ENCODE measurements around the gene NOC4L.

NOC4L gene

DNA sequence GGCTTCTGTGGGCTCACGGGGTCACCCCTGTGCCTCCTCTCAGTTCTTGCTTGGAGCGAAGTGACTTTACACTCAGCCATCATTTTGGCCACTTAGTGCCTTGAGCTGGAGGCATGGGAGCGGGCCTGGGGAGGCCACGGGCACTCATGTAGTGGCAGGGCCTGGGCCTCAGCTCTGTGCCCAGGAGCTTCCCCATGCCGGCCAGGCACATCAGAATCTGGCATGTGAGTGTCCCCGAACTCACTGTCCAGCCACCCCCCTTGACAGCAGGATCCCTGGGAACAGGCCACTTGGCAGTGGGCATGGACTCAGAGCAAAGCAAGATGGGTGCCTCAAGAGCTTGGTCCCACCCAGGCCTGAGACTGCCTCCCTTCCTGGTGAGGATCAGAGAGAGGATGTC, 29.6 kb upstream of the NOC4L start:
- Mint-ChIP-seq H3K9me3 (no peaks in the 10 kb centered on the region), H3K4me3 (no peak overlapping the region), H3K4me1 (ENCODE audit: low read depth) (peaks cover 2% of the 10 kb centered on the region), H3K27me3 (no peaks in the 10 kb centered on the region), H3K27ac (no peak overlapping the region), H3K36me3 (ENCODE audit: low read depth) (peaks cover 72% of the 10 kb centered on the region)
- no peak for DNase-seq

- no peak for DNase-seq
- Mint-ChIP-seq H3K9me3 (no peaks in the 10 kb centered on the region), H3K27ac (no peak overlapping the region), H3K4me3 (no peak overlapping the region), H3K4me1 (ENCODE audit: low read depth) (peaks cover 2% of the 10 kb centered on the region), H3K36me3 (ENCODE audit: low read depth) (peaks cover 72% of the 10 kb centered on the region), H3K27me3 (no peaks in the 10 kb centered on the region)
Measured at GRCh38 chr12:132115500-132115899, 28.8 kb upstream of the NOC4L start.

GRCh38 chr12:132116709-132117557, 27.3 kb upstream of the NOC4L start:
- Mint-ChIP-seq H3K27ac (no peak overlapping the region), H3K4me1 (ENCODE audit: low read depth) (peaks cover 2% of the 10 kb centered on the region), H3K27me3 (no peaks in the 10 kb centered on the region), H3K36me3 (ENCODE audit: low read depth) (peaks cover 69% of the 10 kb centered on the region), H3K9me3 (no peaks in the 10 kb centered on the region), H3K4me3 (no peak overlapping the region)
- no peak for DNase-seq

GRCh38 chr12:132117558-132117875, 26.7 kb upstream of the NOC4L start:
- Mint-ChIP-seq H3K27me3 (no peaks in the 10 kb centered on the region), H3K4me1 (ENCODE audit: low read depth) (peaks cover 2% of the 10 kb centered on the region), H3K27ac (no peak overlapping the region), H3K36me3 (ENCODE audit: low read depth) (peaks cover 71% of the 10 kb centered on the region), H3K9me3 (no peaks in the 10 kb centered on the region), H3K4me3 (no peak overlapping the region)
- DNase-seq = no peak

DNA sequence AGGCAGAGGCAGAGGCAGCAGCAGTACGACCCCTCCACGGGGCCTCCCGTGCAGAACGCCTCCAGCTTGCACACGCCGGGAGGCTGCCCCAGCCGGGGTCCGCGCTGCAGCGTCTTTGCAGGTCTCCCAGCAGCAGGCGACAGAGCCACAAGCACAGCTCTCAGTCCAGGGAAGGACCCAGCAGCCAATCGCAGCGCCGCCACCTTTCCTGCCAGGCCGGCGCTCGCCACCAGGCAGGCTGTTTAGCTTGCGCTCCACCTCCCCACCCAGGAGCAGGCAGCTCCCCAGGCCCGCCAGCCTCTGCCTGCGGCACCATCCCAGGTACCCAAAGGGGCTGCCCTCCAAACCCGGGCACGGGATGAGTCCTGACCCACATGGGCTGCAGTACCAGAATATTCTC, 25.4 kb upstream of the NOC4L start:
- Mint-ChIP-seq H3K27me3 (no peaks in the 10 kb centered on the region), H3K36me3 (ENCODE audit: low read depth) (peaks cover 65% of the 10 kb centered on the region), H3K27ac (no peak overlapping the region), H3K9me3 (no peaks in the 10 kb centered on the region), H3K4me3 (no peak overlapping the region), H3K4me1 (ENCODE audit: low read depth) (peaks cover 2% of the 10 kb centered on the region)
- DNase-seq = no peak

- H3K9me3 Mint-ChIP-seq = no peaks in the 10 kb centered on the region
Measured at GRCh38 chr12:132121283-132121682, 23.0 kb upstream of the NOC4L start.

GRCh38 chr12:132123970-132124765, 20.1 kb upstream of the NOC4L start:
- H3K4me1 Mint-ChIP-seq (ENCODE audit: low read depth) = no peaks in the 10 kb centered on the region
- H3K9me3 Mint-ChIP-seq = peaks cover 10% of the 10 kb centered on the region

More at GRCh38 chr12:132121283-132121682, 23.0 kb upstream of the NOC4L start:
- H3K36me3 Mint-ChIP-seq (ENCODE audit: low read depth) = peaks cover 65% of the 10 kb centered on the region
- H3K27me3 Mint-ChIP-seq = no peaks in the 10 kb centered on the region
- H3K4me3 Mint-ChIP-seq = no peak overlapping the region
- no peak for DNase-seq
- no peak overlapping the region for H3K27ac Mint-ChIP-seq
- no peaks in the 10 kb centered on the region for H3K4me1 Mint-ChIP-seq (ENCODE audit: low read depth)

GRCh38 chr12:132124766-132125425, 19.4 kb upstream of the NOC4L start:
- peaks cover 10% of the 10 kb centered on the region for H3K9me3 Mint-ChIP-seq
- H3K4me1 Mint-ChIP-seq (ENCODE audit: low read depth) = no peaks in the 10 kb centered on the region
- no peak for DNase-seq
- no peak overlapping the region for H3K4me3 Mint-ChIP-seq
- H3K36me3 Mint-ChIP-seq (ENCODE audit: low read depth) = peaks cover 83% of the 10 kb centered on the region
- H3K27ac Mint-ChIP-seq = no peak overlapping the region
- no peaks in the 10 kb centered on the region for H3K27me3 Mint-ChIP-seq

More at GRCh38 chr12:132123970-132124765, 20.1 kb upstream of the NOC4L start:
- Mint-ChIP-seq H3K4me3 (no peak overlapping the region), H3K27ac (no peak overlapping the region), H3K36me3 (ENCODE audit: low read depth) (peaks cover 83% of the 10 kb centered on the region), H3K27me3 (no peaks in the 10 kb centered on the region)
- no peak for DNase-seq

DNA sequence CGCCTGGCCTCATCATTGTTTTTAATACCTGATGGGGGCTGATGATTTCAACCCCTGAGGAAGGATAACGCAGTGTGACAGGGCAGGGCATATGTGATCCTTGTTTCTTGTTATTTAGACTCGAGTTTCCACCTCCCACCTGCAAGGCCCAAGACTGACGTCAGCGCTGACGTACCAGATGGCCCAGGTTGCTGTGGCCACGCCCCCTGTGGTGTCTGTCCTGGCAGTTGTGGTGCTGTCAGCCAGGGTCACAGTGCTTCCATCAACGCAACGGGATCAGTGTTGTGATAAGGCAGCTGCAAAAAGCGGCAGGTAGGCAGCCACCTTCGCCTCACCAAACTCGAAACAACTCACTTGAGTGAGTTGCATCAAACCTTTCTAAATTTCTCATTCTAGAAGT, 18.5 kb upstream of the NOC4L start:
- peaks cover 10% of the 10 kb centered on the region for H3K9me3 Mint-ChIP-seq

GRCh38 chr12:132127041-132127440, 17.2 kb upstream of the NOC4L start:
- H3K4me3 Mint-ChIP-seq = no peak overlapping the region
- no peaks in the 10 kb centered on the region for H3K4me1 Mint-ChIP-seq (ENCODE audit: low read depth)
- DNase-seq = no peak
- H3K36me3 Mint-ChIP-seq (ENCODE audit: low read depth) = peaks cover 71% of the 10 kb centered on the region
- H3K27me3 Mint-ChIP-seq = no peaks in the 10 kb centered on the region
- H3K27ac Mint-ChIP-seq = no peak overlapping the region
- H3K9me3 Mint-ChIP-seq = peaks cover 10% of the 10 kb centered on the region

More for the DNA sequence above, 18.5 kb upstream of the NOC4L start:
- Mint-ChIP-seq H3K4me3 (no peak overlapping the region), H3K27me3 (no peaks in the 10 kb centered on the region), H3K4me1 (ENCODE audit: low read depth) (no peaks in the 10 kb centered on the region), H3K27ac (no peak overlapping the region), H3K36me3 (ENCODE audit: low read depth) (peaks cover 79% of the 10 kb centered on the region)
- DNase-seq = no peak

GRCh38 chr12:132129007-132129406, 15.2 kb upstream of the NOC4L start:
- Mint-ChIP-seq H3K27ac (no peak overlapping the region), H3K4me3 (no peak overlapping the region), H3K36me3 (ENCODE audit: low read depth) (peaks cover 58% of the 10 kb centered on the region), H3K27me3 (no peaks in the 10 kb centered on the region), H3K9me3 (peaks cover 10% of the 10 kb centered on the region), H3K4me1 (ENCODE audit: low read depth) (no peaks in the 10 kb centered on the region)
- no peak for DNase-seq

DNA sequence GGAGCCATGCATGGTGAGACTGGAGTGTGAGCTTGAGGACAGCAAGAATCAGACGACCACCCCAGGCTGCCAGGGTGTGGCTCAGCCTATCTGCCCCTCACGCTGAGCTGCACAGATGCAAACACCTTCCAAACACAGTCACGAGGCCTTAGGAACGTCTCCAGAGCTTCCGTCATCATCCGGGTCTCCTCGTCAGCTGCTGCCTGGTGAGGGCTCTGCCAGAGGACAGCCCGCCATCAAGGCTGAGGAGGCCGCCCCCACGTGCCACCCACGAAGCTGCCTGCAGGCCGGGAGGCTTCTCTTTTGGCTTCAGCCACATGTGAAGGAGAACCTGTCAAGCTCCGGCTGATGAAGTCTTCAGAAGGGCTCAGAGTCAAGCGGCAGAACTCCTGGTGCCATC, 13.6 kb upstream of the NOC4L start:
- H3K4me3 Mint-ChIP-seq = no peak overlapping the region
- no peak overlapping the region for H3K27ac Mint-ChIP-seq
- H3K4me1 Mint-ChIP-seq (ENCODE audit: low read depth) = no peaks in the 10 kb centered on the region
- peaks cover 10% of the 10 kb centered on the region for H3K9me3 Mint-ChIP-seq
- peaks cover 41% of the 10 kb centered on the region for H3K36me3 Mint-ChIP-seq (ENCODE audit: low read depth)
- no peaks in the 10 kb centered on the region for H3K27me3 Mint-ChIP-seq
- no peak for DNase-seq

GRCh38 chr12:132131229-132131628, 13.0 kb upstream of the NOC4L start:
- Mint-ChIP-seq H3K4me1 (ENCODE audit: low read depth) (no peaks in the 10 kb centered on the region), H3K9me3 (peaks cover 10% of the 10 kb centered on the region), H3K27ac (no peak overlapping the region), H3K4me3 (no peak overlapping the region), H3K36me3 (ENCODE audit: low read depth) (peaks cover 36% of the 10 kb centered on the region), H3K27me3 (no peaks in the 10 kb centered on the region)
- DNase-seq = no peak

DNA sequence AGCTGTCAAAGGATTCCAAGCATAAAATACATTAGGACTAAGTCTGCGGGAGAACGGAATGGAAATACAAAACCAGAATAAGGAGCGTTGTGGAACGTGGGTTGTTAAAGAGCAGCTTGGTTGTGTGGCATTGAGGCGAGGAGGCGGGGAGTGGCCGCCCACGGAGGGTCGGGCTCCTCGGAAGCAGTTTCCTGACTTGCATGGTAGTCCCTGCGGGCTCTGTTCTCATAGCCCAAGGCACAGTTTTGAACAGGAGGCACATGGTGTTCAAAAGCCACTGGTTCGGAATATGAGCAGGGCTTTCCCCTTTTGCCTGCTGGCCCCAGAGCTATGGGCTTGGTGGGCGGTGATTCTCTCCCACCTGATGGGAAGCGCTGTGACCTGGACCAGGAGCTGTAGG, 12.3 kb upstream of the NOC4L start:
- H3K36me3 Mint-ChIP-seq (ENCODE audit: low read depth) = peaks cover 30% of the 10 kb centered on the region
- no peaks in the 10 kb centered on the region for H3K4me1 Mint-ChIP-seq (ENCODE audit: low read depth)
- no peaks in the 10 kb centered on the region for H3K27me3 Mint-ChIP-seq
- no peak overlapping the region for H3K27ac Mint-ChIP-seq
- no peak for DNase-seq
- H3K4me3 Mint-ChIP-seq = no peak overlapping the region
- H3K9me3 Mint-ChIP-seq = peaks cover 10% of the 10 kb centered on the region
